AG09309 (cell line): ENCODE data around the gene ABCA9.

ENCODE experiments used
- DNase-seq: peaks from one replicate; pipeline ENCODE4 v3.0.0-alpha.2; 2010; ENCODE audit warnings: low read depth
- H3K4me3 ChIP-seq: 2 replicates; pipeline ENCODE4 v1.5.1; 2011; ENCODE audit warnings: mild to moderate bottlenecking, low read depth, low read length, moderate library complexity; ENCODE audit not compliant: control insufficient read depth
- CTCF ChIP-seq: IDR thresholded peaks from 2 replicates; pipeline ENCODE4 v1.5.1; 2011; ENCODE audit warnings: mild to moderate bottlenecking, low read depth, low read length, inconsistent platforms; ENCODE audit not compliant: insufficient read depth, control insufficient read depth; ENCODE audit errors: missing control alignments

The ABCA9 gene

DNA sequence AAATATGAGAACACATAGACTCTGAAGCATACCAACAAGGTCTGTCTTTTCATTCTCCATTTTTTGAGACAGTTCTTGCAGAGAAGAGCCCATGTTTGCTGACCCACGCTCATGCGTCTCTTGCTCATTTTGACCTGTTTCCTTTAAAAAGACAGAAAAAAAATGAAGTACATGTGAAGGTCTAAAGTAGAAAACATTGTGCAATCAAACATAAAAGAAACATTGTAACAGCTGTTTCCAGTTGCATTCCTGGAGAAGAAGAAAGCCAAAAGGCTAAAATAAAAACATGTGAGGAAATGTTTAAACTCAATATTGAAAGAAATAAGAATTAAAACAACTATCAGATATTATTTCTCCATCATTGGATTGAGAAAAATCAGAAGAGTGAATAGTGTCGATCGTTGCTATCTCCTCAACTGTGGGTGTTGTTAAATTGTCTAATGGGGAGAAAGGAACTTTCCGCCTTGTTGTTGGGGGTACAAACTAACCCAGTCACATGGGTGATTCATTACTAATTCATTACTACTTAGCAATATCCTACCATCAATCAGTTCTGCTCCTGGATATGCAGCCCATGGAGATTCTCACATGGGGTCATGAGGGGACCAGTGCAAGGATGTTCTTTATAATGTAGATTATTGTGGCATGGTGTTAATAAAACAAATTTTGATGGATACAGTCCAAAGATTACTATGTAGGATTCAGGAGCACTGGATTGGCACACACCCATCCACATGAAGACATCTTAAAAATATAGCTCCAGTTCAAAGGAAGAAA lies 9.5 kb downstream of the ABCA9 start:
- no peak for TF ChIP-seq CTCF
- peak; percentile 13 for DNase-seq
- H3K4me3 ChIP-seq: no peak overlapping the region

DNA sequence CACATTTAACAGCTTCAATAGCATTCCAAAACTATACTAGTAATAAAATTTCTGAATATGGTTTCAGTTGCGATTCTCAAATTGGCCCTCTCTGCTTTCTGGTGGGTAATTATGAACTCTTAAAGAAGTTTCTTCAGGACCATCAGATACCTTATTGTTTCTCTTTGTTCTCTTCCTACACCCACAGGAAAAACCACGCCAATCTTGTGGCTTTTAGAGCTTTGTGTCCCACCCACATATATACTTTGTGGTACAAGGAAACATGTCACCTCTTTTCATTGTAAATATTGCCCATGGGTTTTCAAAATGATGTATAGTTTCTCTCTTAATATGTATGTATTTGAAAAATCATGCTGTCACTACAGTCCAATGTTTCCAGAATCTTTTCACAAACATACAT lies 12.1 kb downstream of the ABCA9 start:
- TF ChIP-seq CTCF: no peak
- DNase-seq: no peak
- no peak overlapping the region for H3K4me3 ChIP-seq

DNA sequence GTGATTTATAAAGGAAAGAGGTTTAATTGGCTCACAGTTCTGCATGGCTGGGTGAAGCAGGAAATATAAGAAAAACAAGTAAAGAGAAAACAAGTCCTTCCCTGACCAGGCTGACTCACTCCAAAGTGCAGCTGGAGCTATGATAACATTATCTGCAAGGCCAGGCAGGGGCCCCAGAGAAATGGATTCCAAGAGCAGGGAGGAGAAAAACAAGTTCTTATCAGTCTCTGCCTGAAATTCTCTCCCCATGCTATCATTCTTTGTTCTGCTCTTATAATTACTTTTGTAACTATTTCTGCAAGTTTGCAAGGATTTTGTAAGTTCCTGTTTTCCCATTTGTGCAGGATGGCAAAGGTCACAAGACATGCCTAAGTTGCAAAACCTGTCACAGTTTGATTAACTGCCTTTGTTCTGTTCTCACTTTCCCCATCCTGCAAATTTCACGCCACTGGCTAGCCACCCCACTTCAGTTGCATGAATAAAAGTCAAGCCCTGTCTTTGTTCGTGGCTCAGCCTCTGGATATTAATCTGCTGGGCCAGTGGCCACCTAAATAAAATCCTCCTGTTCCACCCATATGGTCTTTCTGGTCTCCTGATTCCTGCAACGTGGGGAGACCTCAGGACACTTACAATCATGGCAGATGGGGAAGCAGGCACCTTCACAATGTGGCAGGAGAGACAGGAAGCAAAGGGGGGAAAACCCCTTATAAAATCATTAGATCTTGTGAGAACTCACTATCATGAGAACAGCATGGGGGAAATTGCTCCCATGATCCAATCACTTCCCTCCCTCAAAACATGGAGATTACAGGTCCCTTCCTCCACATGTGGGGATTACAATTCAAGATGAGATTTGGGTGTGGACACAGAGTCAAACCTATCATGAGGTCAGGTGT lies 13.1 kb downstream of the ABCA9 start:
- DNase-seq: peak; percentile 47
- no peak for TF ChIP-seq CTCF
- H3K4me3 ChIP-seq: no peak overlapping the region

DNA sequence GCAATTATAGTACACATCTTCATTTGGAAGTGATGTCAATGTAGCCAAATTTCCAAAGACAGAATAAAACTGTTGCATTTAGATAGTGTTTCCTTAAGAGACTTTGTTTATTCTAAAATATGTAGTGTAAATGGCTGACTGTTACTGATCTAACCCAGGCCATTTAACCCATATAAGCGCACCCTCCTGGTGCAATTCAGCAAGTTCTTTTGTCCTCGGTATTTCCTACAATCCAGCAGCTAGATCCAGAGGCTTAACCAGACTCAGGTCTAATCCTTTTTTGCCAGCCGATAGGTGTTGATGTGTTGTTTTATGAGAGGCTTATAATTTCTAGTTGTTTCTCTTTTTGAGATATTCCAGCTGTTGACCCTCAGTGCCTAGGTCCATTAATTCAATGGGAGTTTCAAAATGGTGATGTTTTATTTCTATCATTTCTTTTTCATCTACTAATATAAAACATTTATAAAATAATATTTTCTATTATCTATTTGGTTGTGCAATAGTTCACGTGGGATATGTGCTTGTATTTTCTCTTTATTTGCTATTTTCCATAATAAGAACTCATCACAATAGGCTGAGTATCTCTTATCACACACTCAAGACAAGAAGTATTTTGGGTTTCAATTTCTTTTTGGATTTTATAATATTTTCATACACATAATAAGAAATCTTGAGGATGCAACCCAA lies 14.5 kb downstream of the ABCA9 start:
- no peak for DNase-seq
- TF ChIP-seq CTCF: no peak
- no peak overlapping the region for H3K4me3 ChIP-seq

DNA sequence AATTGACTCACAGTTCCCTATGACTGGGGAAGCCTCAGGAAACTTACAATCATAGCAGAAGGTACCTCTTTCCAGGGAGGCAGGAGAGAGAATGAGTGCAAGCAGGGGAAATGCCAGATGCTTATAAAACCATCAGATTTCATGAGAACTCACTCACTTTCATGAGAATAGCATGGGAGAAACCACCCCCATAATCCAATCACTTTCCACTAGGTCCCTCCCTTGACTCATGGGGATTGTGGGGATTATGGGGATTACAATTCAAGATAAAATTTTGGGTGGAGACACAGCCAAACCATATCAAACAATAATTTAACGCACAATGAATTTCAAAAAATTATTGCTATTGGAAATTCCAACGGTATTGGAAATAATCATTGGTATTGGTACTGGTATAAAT lies 15.1 kb downstream of the ABCA9 start:
- no peak for DNase-seq
- no peak for TF ChIP-seq CTCF

DNA sequence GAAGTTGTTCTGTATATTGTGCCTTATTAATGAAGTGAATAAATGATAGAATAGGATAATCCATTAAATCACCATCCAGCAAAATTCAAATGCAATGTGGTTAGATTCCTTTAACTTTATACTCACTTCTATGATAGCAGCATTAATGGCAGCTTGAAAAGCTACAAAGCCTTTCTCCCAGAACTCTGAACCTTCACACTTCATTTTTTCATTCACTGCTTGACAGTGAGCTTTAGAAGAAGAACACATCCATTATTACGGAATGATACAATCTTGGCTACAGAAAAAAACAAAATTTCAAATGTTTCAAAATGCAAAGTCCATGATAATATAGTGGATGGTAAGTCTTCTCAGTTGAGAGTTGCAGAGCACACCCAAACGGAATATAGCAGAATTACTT lies 16.4 kb downstream of the ABCA9 start:
- no peak overlapping the region for H3K4me3 ChIP-seq
- no peak for TF ChIP-seq CTCF
- no peak for DNase-seq

More for the DNA sequence above, 15.1 kb downstream of the ABCA9 start:
- no peak overlapping the region for H3K4me3 ChIP-seq
